ENCODE measurements around the gene PDE4D.

Gene PDE4D

GRCh38 chr5:59190746-59191145, 702.8 kb downstream of the PDE4D start:
- Histone ChIP-seq H3K27ac (no peak overlapping the region), H3K27me3 (no peaks in the 10 kb centered on the region), H4K20me1 (no peaks in the 10 kb centered on the region), H3K4me2 (no peak overlapping the region), H3K9ac (no peak overlapping the region), H3K9me3 (no peaks in the 10 kb centered on the region), H3K4me3 (no peak overlapping the region), H3K4me1 (0 out of 2 replicates have a peak, but pooled peaks cover 5% of the 10 kb centered on the region), H3K36me3 (no peaks in the 10 kb centered on the region)
- TF ChIP-seq Cebpa-rat (IDR thresholded peaks at IDR 0.05): no peak

DNA sequence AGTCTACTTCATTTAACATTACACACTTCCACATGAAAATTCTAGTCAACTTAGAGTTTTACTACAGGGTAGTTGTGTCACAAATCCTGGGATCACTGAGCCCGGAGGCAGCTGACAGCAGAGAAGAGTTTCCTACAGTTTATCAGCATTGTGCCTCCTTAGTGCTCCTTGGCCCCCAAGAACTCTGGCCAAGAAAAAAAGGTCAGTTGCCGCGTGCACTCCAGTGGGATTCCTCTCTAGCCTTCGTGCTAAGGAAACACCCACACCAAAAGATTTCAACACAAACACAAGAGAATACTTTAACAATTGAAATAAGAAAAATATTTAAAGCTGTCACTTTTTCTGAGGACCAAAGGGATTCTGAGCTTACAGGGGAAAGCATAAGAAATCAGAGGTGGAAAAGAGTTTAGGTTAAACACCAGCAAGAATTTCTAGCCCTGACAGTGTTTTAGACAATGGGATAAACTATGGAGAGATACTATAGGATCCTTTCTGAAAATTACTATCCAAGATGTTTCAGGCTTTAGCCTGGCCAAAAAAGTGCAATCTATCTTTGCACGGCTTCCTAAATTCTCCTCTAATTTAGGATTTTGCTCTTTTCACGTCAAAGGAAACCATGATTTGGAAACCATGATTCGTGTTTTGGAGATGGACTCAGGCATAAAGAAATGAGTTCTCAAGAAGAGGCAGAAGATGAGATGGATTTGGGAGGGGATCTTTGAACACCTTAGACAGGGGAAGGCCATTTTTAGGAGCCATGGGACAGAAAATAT, 703.9 kb downstream of the PDE4D start:
- H3K27me3 ChIP-seq: no peaks in the 10 kb centered on the region
- no peaks in the 10 kb centered on the region for H4K20me1 ChIP-seq
- no peaks in the 10 kb centered on the region for H3K9me3 ChIP-seq
- no peak overlapping the region for H3K4me3 ChIP-seq
- H3K36me3 ChIP-seq: no peaks in the 10 kb centered on the region
- no peak for TF ChIP-seq Cebpa-rat (IDR thresholded peaks at IDR 0.05)
- no peak overlapping the region for H3K9ac ChIP-seq
- H3K4me2 ChIP-seq: no peak overlapping the region
- 0 out of 2 replicates have a peak, but pooled peaks cover 5% of the 10 kb centered on the region for H3K4me1 ChIP-seq
- H3K27ac ChIP-seq: no peak overlapping the region

GRCh38 chr5:59188419-59189225, 704.9 kb downstream of the PDE4D start:
- Histone ChIP-seq H4K20me1 (no peaks in the 10 kb centered on the region), H3K27ac (no peak overlapping the region), H3K9ac (no peak overlapping the region), H3K4me3 (no peak overlapping the region), H3K27me3 (no peaks in the 10 kb centered on the region), H3K9me3 (no peaks in the 10 kb centered on the region), H3K4me1 (0 out of 2 replicates have a peak, but pooled peaks cover 5% of the 10 kb centered on the region), H3K4me2 (peak overlapping the region; percentile 42), H3K36me3 (no peaks in the 10 kb centered on the region)
- no peak for TF ChIP-seq Cebpa-rat (IDR thresholded peaks at IDR 0.05)

GRCh38 chr5:59187857-59188256, 705.7 kb downstream of the PDE4D start:
- Histone ChIP-seq H3K4me2 (peak overlapping the region; percentile 23), H3K9ac (no peak overlapping the region), H3K27ac (no peak overlapping the region)

GRCh38 chr5:59186623-59187022, 706.9 kb downstream of the PDE4D start:
- TF ChIP-seq Cebpa-rat (IDR thresholded peaks at IDR 0.05): no peak

More at GRCh38 chr5:59187857-59188256, 705.7 kb downstream of the PDE4D start:
- Histone ChIP-seq H4K20me1 (no peaks in the 10 kb centered on the region), H3K4me3 (no peak overlapping the region), H3K9me3 (no peaks in the 10 kb centered on the region), H3K27me3 (no peaks in the 10 kb centered on the region), H3K36me3 (no peaks in the 10 kb centered on the region), H3K4me1 (0 out of 2 replicates have a peak, but pooled peaks cover 5% of the 10 kb centered on the region)
- TF ChIP-seq Cebpa-rat (IDR thresholded peaks at IDR 0.05): no peak

GRCh38 chr5:59185757-59186385, 707.7 kb downstream of the PDE4D start:
- Histone ChIP-seq H3K27me3 (no peaks in the 10 kb centered on the region), H3K4me1 (0 out of 2 replicates have a peak, but pooled peaks cover 5% of the 10 kb centered on the region), H3K27ac (no peak overlapping the region), H3K9me3 (no peaks in the 10 kb centered on the region), H3K36me3 (no peaks in the 10 kb centered on the region), H3K9ac (no peak overlapping the region), H3K4me2 (no peak overlapping the region), H3K4me3 (no peak overlapping the region), H4K20me1 (no peaks in the 10 kb centered on the region)
- no peak for TF ChIP-seq Cebpa-rat (IDR thresholded peaks at IDR 0.05)

More at GRCh38 chr5:59186623-59187022, 706.9 kb downstream of the PDE4D start:
- Histone ChIP-seq H3K4me1 (0 out of 2 replicates have a peak, but pooled peaks cover 5% of the 10 kb centered on the region), H3K9me3 (no peaks in the 10 kb centered on the region), H3K4me2 (no peak overlapping the region), H3K27ac (no peak overlapping the region), H3K4me3 (no peak overlapping the region), H3K36me3 (no peaks in the 10 kb centered on the region), H4K20me1 (no peaks in the 10 kb centered on the region), H3K9ac (no peak overlapping the region), H3K27me3 (no peaks in the 10 kb centered on the region)

GRCh38 chr5:59184769-59185168, 708.8 kb downstream of the PDE4D start:
- no peaks in the 10 kb centered on the region for H3K36me3 ChIP-seq
- H3K4me1 ChIP-seq: peaks cover 11% of the 10 kb centered on the region
- no peak overlapping the region for H3K9ac ChIP-seq
- no peak overlapping the region for H3K27ac ChIP-seq
- no peak overlapping the region for H3K4me2 ChIP-seq
- H3K27me3 ChIP-seq: no peaks in the 10 kb centered on the region
- H3K4me3 ChIP-seq: no peak overlapping the region
- no peaks in the 10 kb centered on the region for H3K9me3 ChIP-seq
- TF ChIP-seq Cebpa-rat (IDR thresholded peaks at IDR 0.05): no peak
- H4K20me1 ChIP-seq: no peaks in the 10 kb centered on the region

DNA sequence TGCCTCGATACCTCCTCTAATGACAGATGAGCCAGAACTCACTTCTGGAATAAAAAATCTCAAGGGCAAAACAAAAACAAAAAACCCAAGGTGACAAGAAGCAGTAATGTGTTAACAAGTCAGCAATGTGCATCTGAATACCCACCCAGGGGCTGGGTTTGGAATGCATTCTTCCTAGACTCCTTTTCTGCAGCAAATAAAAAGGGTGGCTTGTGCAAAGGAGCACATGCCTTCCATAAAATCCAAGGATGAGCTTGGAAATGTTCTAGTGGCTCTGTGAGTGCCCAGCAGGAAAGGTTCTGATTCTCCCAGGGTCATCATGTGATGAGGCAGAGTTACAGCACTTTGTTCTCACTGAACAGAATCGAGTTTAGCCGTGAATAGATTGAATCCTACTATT, 710.8 kb downstream of the PDE4D start:
- no peaks in the 10 kb centered on the region for H3K9me3 ChIP-seq
- peaks cover 17% of the 10 kb centered on the region for H3K4me1 ChIP-seq
- H3K27me3 ChIP-seq: no peaks in the 10 kb centered on the region
- no peak overlapping the region for H3K4me2 ChIP-seq
- H3K27ac ChIP-seq: no peak overlapping the region
- H3K9ac ChIP-seq: no peak overlapping the region
- H3K36me3 ChIP-seq: no peaks in the 10 kb centered on the region
- H4K20me1 ChIP-seq: no peaks in the 10 kb centered on the region
- H3K4me3 ChIP-seq: no peak overlapping the region
- no peak for TF ChIP-seq Cebpa-rat (IDR thresholded peaks at IDR 0.05)

DNA sequence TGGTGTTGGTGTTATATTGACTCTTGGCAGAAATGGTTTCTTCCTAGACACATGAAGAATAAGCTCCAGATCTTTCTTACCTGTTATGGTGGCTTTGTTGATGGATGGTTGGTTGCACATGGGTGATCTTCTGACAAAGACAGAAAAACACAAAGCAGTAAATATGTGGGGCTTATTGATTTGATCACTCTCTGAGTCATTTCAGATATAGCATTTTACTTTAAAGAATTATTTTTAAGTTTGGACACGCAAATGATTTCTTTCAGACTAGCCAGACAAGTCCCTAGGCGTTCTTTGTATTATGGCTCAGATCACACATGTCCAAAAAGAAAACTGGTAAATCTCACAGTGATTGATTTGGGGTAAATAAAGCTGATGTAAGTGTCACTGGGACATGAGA, 713.0 kb downstream of the PDE4D start:
- Histone ChIP-seq H3K4me1 (peaks cover 19% of the 10 kb centered on the region), H3K9ac (no peak overlapping the region), H3K27ac (no peak overlapping the region), H4K20me1 (no peaks in the 10 kb centered on the region), H3K4me2 (no peak overlapping the region), H3K9me3 (no peaks in the 10 kb centered on the region), H3K4me3 (no peak overlapping the region), H3K27me3 (no peaks in the 10 kb centered on the region), H3K36me3 (no peaks in the 10 kb centered on the region)
- no peak for TF ChIP-seq Cebpa-rat (IDR thresholded peaks at IDR 0.05)
